ENCODE measurements around the gene ANO9.

DNA sequence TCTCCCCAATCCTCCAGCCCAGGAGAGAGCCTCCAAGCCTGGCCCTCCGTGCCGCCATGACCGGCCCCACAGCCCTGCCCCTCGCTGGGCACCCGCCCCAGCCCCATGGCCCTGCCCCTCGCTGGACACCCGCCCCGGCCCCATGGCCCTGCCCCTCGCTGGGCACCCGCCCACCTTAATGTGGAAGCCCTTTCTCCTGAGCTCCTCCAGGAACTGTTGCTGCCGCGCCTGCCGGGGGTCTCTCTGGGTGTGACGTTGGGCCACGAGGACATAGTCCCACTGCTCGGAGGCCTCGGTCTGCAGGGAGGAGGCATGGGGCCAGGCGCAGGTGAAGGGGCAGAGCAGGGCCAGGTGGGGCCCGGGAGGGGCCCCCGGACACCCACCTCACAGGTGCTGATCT lies 8.2 kb downstream of the ANO9 start:
- TF ChIP-seq, protein P1, sequence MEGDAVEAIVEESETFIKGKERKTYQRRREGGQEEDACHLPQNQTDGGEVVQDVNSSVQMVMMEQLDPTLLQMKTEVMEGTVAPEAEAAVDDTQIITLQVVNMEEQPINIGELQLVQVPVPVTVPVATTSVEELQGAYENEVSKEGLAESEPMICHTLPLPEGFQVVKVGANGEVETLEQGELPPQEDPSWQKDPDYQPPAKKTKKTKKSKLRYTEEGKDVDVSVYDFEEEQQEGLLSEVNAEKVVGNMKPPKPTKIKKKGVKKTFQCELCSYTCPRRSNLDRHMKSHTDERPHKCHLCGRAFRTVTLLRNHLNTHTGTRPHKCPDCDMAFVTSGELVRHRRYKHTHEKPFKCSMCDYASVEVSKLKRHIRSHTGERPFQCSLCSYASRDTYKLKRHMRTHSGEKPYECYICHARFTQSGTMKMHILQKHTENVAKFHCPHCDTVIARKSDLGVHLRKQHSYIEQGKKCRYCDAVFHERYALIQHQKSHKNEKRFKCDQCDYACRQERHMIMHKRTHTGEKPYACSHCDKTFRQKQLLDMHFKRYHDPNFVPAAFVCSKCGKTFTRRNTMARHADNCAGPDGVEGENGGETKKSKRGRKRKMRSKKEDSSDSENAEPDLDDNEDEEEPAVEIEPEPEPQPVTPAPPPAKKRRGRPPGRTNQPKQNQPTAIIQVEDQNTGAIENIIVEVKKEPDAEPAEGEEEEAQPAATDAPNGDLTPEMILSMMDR (IDR thresholded peaks at IDR 0.05): no peak
- no peak for TF ChIP-seq POLR2A (IDR thresholded peaks at IDR 0.05)
